Caco-2 (cell line): ENCODE data around the gene FAM177A1. TPM values are rescaled to one million over a fixed set of nuclear protein-coding genes. Genes with fewer than 3 reads are reported as not detected.

Experiments
- BruUV-seq: library from RNA; stranded (reverse); fragments of 400-500 nt; replicated peaks from 2 replicates; lab custom pipeline; 2021; lab: Mats Ljungman, UMichigan
- CTCF ChIA-PET: fragments of 300-600 bp; sonication (Branson Sonifier 250); formaldehyde crosslinking; loops from one replicate; lab custom pipeline; 2022; ENCODE audit warnings: antibody characterized with exemption; lab: Charles Lee
- POLR2A ChIA-PET: fragments of 300-600 bp; sonication (Branson Sonifier 250); formaldehyde crosslinking; loops from one replicate; lab custom pipeline; 2022; ENCODE audit warnings: antibody characterized with exemption; lab: Charles Lee
- DNase-seq, 2 experiments: peaks; one replicate each; pipeline versions ENCODE4 v3.0.0 to v3.0.0-alpha.2; 2020 to 2022
- H3K27me3 ChIP-seq: replicated peaks from 2 replicates; pipeline ENCODE4 v1.6.0; 2011; ENCODE audit warnings: low read length; ENCODE audit not compliant: control insufficient read depth, insufficient read depth
- H3K36me3 ChIP-seq: 2 replicates; pipeline ENCODE4 v1.5.1; 2011; ENCODE audit warnings: low read length; ENCODE audit not compliant: control insufficient read depth, insufficient read depth
- H3K4me1 ChIP-seq: fragments of 250-450 bp; sonication (Bioruptor Pico); 2 replicates; pipeline ENCODE4 v1.5.1; 2020; ENCODE audit warnings: mild to moderate bottlenecking
- H3K4me3 ChIP-seq: 2 replicates; pipeline ENCODE4 v1.5.1; 2011; ENCODE audit warnings: low read depth, mild to moderate bottlenecking, control low read depth, low read length
- H3K9me3 ChIP-seq: fragments of 250-450 bp; sonication (Bioruptor Pico); 2 replicates; pipeline ENCODE4 v1.5.1; 2020; ENCODE audit warnings: mild to moderate bottlenecking, moderate library complexity
- H3K27ac Mint-ChIP-seq: one replicate; pipeline ENCODE4 v1.8.0; 2022; ENCODE audit warnings: mixed read lengths; ENCODE audit not compliant: unreplicated experiment
- H3K27me3 Mint-ChIP-seq: one replicate; pipeline ENCODE4 v1.8.0; 2022; ENCODE audit warnings: mixed read lengths; ENCODE audit not compliant: insufficient read depth, unreplicated experiment
- H3K36me3 Mint-ChIP-seq: one replicate; pipeline ENCODE4 v1.8.0; 2022; ENCODE audit warnings: mild to moderate bottlenecking, mixed read lengths; ENCODE audit not compliant: insufficient read depth, unreplicated experiment
- H3K4me1 Mint-ChIP-seq: one replicate; pipeline ENCODE4 v1.8.0; 2022; ENCODE audit warnings: low read depth, mixed read lengths; ENCODE audit not compliant: unreplicated experiment
- H3K4me3 Mint-ChIP-seq: one replicate; pipeline ENCODE4 v1.8.0; 2022; ENCODE audit warnings: mild to moderate bottlenecking, moderate library complexity, mixed read lengths; ENCODE audit not compliant: unreplicated experiment
- H3K9me3 Mint-ChIP-seq: one replicate; pipeline ENCODE4 v1.8.0; 2022; ENCODE audit warnings: mixed read lengths; ENCODE audit not compliant: unreplicated experiment
- CTCF ChIP-seq, 2 experiments: fragments of 200-600 bp in 1 of 2; IDR thresholded peaks; 1 replicate in 1 of 2; 2 replicates in 1 of 2; pipeline versions ENCODE4 v1.5.1 to v1.8.0; 2011 to 2022; ENCODE audit warnings: antibody characterized with exemption in 1 of 2, control low read depth in 1 of 2, inconsistent platforms in 1 of 2, low read depth in 1 of 2, low read length in 1 of 2, mild to moderate bottlenecking in 1 of 2, moderate library complexity in 1 of 2; ENCODE audit not compliant: insufficient read depth in 1 of 2, severe bottlenecking in 1 of 2, unreplicated experiment in 1 of 2
- intact Hi-C: fragments of 100-400 bp; cut with micrococcal nuclease; formaldehyde crosslinking; loops from one replicate; pipeline ENCODE4 v1.10.0; 2022; ENCODE audit not compliant: unreplicated experiment
- total RNA-seq: library from RNA; stranded (reverse); gene quantifications from 2 replicates; pipeline ENCODE4 v1.2.3, GENCODE V29; 2022

Gene FAM177A1
- total RNA-seq, 1 experiment from 2014 or later = 73.6 TPM

- Histone ChIP-seq H3K4me1 (peaks cover 8% of the 10 kb centered on the region), H3K9me3 (no peaks in the 10 kb centered on the region), H3K4me3 (no peak overlapping the region), H3K36me3 (no peaks in the 10 kb centered on the region), H3K27me3 (no peaks in the 10 kb centered on the region)
- no peak overlapping the region for H3K4me3 Mint-ChIP-seq
- no peaks in the 10 kb centered on the region for H3K4me1 Mint-ChIP-seq
- CTCF ChIA-PET = no interaction called here
- no peak for TF ChIP-seq CTCF (IDR thresholded peaks at IDR 0.05; ENCODE audit: insufficient read depth in 1 of 2, low read depth in 1 of 2, low read length in 1 of 2, severe bottlenecking in 1 of 2, unreplicated experiment in 1 of 2)
- H3K36me3 Mint-ChIP-seq = peaks cover 35% of the 10 kb centered on the region
- POLR2A ChIA-PET = interaction anchor here (0.6 to 1.2 kb wide), 2 partner anchors 37 to 44 kb away, joined by 4 to 8 read pairs; partner anchors contain the start of genes PPP2R3C and PRORP
- BruUV-seq = no TSS peak
- H3K27me3 Mint-ChIP-seq = no peaks in the 10 kb centered on the region
- intact Hi-C loops = no loop called here
- H3K27ac Mint-ChIP-seq = no peak overlapping the region
- DNase-seq = no peak
- H3K9me3 Mint-ChIP-seq = no peaks in the 10 kb centered on the region
Measured at GRCh38 chr14:35078082-35078481, 32.0 kb downstream of the FAM177A1 start.

GRCh38 chr14:35079742-35080141, 33.7 kb downstream of the FAM177A1 start:
- intact Hi-C loops = no loop called here
- H3K9me3 Mint-ChIP-seq = no peaks in the 10 kb centered on the region
- no peaks in the 10 kb centered on the region for H3K36me3 ChIP-seq

GRCh38 chr14:35083530-35084150, 37.6 kb downstream of the FAM177A1 start:
- H3K4me3 Mint-ChIP-seq = no peak overlapping the region
- intact Hi-C loops = no loop called here
- H3K36me3 ChIP-seq = no peaks in the 10 kb centered on the region

More at GRCh38 chr14:35079742-35080141, 33.7 kb downstream of the FAM177A1 start:
- Histone ChIP-seq H3K9me3 (no peaks in the 10 kb centered on the region), H3K4me1 (peaks cover 11% of the 10 kb centered on the region), H3K27me3 (no peaks in the 10 kb centered on the region), H3K4me3 (no peak overlapping the region)
- no TSS peak for BruUV-seq
- ChIA-PET POLR2A (no interaction called here), CTCF (no interaction called here)
- DNase-seq = no peak
- Mint-ChIP-seq H3K36me3 (peaks cover 40% of the 10 kb centered on the region), H3K27me3 (no peaks in the 10 kb centered on the region), H3K27ac (no peak overlapping the region), H3K4me3 (no peak overlapping the region), H3K4me1 (no peaks in the 10 kb centered on the region)
- no peak for TF ChIP-seq CTCF (IDR thresholded peaks at IDR 0.05; ENCODE audit: insufficient read depth in 1 of 2, low read depth in 1 of 2, low read length in 1 of 2, severe bottlenecking in 1 of 2, unreplicated experiment in 1 of 2)

More at GRCh38 chr14:35083530-35084150, 37.6 kb downstream of the FAM177A1 start:
- ChIA-PET CTCF (no interaction called here), POLR2A (interaction anchor here (0.7 kb wide), 1 partner anchor 38 kb away, joined by 4 read pairs; the partner anchor contains the start of gene PPP2R3C)
- no peak for DNase-seq
- BruUV-seq = no TSS peak
- Histone ChIP-seq H3K4me3 (no peak overlapping the region), H3K9me3 (no peaks in the 10 kb centered on the region), H3K27me3 (no peaks in the 10 kb centered on the region), H3K4me1 (peaks cover 13% of the 10 kb centered on the region)
- Mint-ChIP-seq H3K36me3 (peaks cover 62% of the 10 kb centered on the region), H3K9me3 (no peaks in the 10 kb centered on the region), H3K27me3 (no peaks in the 10 kb centered on the region), H3K4me1 (peaks cover 10% of the 10 kb centered on the region), H3K27ac (no peak overlapping the region)
- no peak for TF ChIP-seq CTCF (IDR thresholded peaks at IDR 0.05; ENCODE audit: insufficient read depth in 1 of 2, low read depth in 1 of 2, low read length in 1 of 2, severe bottlenecking in 1 of 2, unreplicated experiment in 1 of 2)
